Measurements from ENCODE around the gene RNLS.

DNA sequence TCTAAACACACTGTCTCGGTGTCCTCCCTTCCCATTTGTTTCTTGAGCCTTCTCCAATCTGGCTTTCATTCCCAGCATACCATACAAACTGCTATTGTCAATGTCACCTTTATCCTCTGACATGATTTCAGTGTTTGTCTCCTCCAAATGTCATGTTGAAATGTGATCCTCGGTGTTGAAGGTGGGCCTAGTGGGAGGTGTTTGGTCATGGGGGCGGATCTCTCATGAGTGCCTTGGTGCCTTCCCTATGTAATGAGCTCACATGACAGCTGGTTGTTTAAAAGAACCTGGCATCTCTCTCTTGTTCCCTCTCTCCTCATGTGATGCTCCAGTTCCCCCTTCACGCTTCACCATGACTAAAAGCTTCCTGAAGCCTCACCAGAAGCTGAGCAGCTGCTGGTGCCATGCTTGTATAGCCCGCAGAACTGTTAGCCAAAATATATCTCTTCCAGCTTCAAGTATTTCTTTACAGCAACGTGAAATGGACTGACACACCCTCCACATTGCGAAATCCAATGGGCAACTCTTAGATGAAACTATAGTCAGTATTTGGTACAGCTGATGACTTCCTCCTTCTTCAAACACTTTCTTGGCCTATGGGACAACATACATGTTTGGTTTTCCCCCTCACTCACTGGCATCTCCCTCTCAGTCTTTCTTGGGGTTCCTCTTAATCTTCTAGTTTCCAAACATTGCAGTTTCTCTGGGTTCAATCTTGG, 27.8 kb downstream of the RNLS start:
- TF ChIP-seq, protein P1, sequence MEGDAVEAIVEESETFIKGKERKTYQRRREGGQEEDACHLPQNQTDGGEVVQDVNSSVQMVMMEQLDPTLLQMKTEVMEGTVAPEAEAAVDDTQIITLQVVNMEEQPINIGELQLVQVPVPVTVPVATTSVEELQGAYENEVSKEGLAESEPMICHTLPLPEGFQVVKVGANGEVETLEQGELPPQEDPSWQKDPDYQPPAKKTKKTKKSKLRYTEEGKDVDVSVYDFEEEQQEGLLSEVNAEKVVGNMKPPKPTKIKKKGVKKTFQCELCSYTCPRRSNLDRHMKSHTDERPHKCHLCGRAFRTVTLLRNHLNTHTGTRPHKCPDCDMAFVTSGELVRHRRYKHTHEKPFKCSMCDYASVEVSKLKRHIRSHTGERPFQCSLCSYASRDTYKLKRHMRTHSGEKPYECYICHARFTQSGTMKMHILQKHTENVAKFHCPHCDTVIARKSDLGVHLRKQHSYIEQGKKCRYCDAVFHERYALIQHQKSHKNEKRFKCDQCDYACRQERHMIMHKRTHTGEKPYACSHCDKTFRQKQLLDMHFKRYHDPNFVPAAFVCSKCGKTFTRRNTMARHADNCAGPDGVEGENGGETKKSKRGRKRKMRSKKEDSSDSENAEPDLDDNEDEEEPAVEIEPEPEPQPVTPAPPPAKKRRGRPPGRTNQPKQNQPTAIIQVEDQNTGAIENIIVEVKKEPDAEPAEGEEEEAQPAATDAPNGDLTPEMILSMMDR (IDR thresholded peaks at IDR 0.05; ENCODE audit: low read depth, low read length): no peak
- TF ChIP-seq MYC (IDR thresholded peaks at IDR 0.05; ENCODE audit: low read depth, low read length): no peak
